Gastrocnemius medialis (tissue), 4 donors: ENCODE measurements around the gene HTR3D.

Experiments
- CTCF ChIP-seq, 5 experiments: fragments of 450-650 bp in 3 of 5; fragments of 200-600 bp in 2 of 5; sonication (generic) in 2 of 5; IDR thresholded peaks in 4 of 5; conservative IDR thresholded peaks in 1 of 5; 1 replicate in 4 of 5; 2 replicates in 1 of 5; pipeline ENCODE4 v1.5.1; 2016 to 2019; ENCODE audit warnings: antibody characterized with exemption in 5 of 5, mild to moderate bottlenecking in 3 of 5, moderate library complexity in 3 of 5
- POLR2A ChIP-seq, 2 donors: fragments of 450-650 bp; IDR thresholded peaks; one replicate each; pipeline ENCODE4 v1.6.1; 2017; ENCODE audit warnings: antibody characterized with exemption in 2 of 2, mild to moderate bottlenecking in 2 of 2, moderate library complexity in 2 of 2

- TF ChIP-seq CTCF (IDR thresholded peaks at IDR 0.05 in 4 of 5, conservative IDR thresholded peaks at IDR 0.05 in 1 of 5), result peak; percentile 86 to 100 (median 99)
- TF ChIP-seq POLR2A (IDR thresholded peaks at IDR 0.05), result peak in 1 of 2 donors; percentile 22
Observed at GRCh38 chr3:184016811-184017671, 14.5 kb upstream of the HTR3D start.
